ENCODE measurements around the gene RTP4.
A peak's percentile ranks its signal among the peaks of the same experiment; 100 is the strongest.

The RTP4 gene

DNA sequence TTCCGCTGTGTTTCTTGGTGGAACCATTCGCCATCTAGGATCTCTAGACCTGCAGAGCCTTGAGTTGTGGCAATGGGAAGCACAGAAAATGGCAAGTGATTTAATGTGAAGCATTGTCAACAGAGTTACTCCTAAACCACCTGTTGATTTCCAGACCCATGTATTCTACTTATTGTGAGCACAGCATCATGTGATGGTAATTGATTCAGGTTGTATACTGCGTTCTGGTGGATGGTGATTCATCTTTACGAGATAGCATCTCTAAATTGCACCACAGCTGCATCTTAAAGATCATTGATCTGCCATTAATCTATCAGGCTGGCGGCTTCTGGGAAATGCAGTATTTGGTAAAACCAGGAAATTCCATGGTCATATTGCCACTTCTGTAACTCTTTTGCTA is 7.4 kb downstream of the RTP4 start:
- DNase-seq, result no peak

DNA sequence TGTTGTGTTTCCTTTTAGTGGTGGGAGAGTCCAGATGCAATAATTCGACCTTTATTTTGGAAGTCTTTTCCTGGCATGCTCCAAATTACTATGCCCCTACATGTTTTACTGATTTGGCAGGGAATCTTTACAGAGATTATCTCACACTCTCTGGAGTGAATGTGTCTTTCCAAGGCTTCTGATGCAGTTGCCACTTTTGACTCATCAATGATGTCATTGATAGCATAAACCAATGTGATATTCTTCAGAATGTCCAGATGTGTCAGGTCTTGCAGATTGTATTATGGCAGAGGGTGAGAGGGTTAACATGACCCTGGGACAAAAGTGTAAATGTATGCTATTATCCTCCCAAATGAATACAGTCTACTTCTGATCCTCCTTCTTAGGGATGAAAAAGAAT is 9.7 kb downstream of the RTP4 start:
- no peak for DNase-seq

DNA sequence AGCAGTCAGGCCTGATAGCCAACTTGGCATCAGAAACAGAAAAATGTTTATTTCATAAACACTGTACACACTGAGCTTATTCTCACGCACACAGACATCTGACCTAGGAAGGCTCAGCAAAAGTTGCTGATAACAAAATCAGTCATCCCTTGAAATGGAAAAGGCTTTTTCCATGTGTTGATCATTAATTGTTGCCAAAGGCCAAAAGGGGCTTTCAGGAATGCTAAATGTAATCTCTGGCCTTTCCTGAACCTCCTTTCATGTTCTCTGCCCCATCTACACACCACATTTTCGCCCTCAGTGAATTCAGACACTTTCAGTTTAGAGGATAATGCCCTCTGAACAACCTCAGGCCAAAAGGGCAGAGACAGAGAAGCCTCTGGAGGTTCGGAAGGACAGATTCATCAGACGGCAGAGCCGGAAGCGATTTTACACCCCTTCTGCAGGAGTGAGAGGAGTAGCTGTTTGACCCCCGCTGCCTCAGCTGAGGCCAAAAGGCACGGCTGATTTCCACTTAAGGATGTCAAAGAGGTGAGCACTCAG is 14.5 kb downstream of the RTP4 start:
- DNase-seq, result no peak

DNA sequence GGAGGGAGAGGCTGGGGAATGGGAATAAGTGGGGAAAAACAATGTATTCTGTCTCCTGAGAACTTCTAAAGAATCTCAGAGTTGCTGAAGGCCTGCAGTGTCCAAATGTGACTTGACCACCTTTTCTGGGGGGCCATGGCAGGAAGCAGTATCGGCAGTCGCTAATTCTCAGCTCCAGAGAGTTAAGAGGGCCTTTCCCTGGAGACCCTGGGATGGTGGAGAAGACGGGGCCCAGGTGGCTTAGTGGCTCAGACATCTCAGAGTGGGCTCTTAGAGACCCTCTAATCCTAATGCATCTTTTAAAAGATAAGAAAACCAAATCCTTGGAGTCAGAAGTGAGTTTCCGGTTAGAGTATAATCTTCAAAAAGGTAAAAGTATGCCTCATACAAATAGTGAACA is 15.1 kb downstream of the RTP4 start:
- no peak for DNase-seq

DNA sequence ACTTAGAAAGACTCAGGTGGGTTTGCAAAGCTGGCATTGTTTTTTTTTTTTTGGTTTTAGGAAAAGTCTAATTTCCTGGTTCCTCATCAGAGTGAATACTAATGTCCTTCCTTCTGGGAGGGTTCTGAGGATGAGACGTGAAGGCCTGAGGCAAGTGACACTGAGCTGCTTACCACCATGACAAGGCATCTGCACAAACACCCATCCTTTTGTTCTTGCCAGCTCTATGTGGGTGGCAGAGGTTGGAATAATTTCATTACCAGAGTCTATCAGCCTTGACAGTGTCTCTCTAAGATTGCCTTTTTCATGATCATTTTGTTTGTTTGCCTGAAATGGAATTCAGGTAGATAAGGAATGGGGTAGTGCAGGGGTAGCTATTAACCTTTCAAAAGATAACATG is 17.1 kb downstream of the RTP4 start:
- DNase-seq, result no peak

DNA sequence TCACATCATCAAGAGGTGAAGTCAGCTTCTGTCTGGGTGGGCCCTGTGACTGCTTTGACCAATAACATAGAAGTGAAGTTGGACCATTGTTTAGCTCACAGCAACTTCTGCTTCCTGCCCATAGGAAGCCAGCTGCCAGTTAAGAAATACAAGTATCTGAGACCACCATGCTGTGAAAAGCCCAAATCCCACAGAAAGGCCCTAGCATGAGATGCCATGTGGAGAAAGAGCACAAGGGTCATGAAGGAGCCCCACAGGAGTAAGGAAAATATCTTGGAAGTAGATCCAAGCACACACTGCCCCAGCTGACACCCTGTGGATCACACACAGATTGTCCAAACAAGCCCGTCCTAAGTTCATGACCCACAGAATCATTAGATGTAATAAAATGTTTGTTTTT is 28.5 kb downstream of the RTP4 start:
- DNase-seq, result no peak

DNA sequence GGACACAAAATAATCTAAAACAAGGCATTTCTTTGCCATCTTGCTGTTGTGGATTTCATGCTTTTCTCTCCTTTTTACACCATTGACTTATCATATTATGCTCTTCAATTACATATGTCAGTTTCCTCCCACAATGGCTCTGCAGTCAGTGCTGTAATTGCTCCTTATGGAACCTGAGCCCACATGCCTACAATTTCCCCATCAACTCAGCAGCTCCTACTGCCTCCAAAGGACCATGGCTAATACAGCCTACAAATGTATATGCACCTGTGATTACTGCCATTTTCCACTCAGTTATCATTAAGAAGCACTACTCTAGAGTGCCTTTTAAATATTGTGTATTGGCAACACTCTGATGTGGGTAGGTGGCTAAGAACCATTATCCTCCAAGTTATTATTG is 30.8 kb downstream of the RTP4 start:
- no peak for DNase-seq

DNA sequence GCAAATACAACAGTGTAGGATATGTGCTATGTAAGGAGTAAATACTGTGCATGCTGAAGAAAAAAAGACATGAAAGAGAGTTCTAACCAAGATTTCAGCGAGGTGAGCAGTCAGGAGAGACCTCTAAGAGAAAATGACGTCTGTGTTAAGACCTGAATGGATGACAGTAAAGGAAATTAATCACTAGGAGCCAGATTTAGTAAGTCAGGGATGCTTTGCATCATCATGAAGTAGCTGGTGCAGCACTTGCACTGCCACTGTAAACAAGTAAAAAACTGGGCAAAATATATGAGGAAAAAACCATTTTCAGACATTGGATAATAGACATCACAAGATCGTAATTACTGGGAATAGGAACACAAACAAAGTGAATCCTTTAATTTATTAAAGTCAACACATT is 32.6 kb downstream of the RTP4 start:
- no peak for DNase-seq

DNA sequence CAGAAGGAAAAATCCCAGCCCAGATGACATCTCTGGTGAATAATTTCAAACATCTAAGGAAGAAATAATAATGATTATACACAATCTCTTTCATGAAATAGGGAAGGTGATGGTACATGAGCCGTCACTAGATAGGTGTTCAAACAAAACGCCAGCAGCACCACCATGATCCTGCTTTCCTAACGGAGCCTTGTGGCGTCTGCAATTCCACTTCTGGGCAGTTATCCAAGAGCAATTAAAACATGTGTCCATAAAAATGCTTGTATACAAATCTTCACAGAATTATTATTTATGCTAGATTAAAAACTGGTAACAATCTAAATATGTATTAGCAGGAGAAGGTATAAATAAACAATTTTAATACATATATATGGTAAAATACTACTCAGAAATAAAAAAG is 33.7 kb downstream of the RTP4 start:
- no peak for DNase-seq

DNA sequence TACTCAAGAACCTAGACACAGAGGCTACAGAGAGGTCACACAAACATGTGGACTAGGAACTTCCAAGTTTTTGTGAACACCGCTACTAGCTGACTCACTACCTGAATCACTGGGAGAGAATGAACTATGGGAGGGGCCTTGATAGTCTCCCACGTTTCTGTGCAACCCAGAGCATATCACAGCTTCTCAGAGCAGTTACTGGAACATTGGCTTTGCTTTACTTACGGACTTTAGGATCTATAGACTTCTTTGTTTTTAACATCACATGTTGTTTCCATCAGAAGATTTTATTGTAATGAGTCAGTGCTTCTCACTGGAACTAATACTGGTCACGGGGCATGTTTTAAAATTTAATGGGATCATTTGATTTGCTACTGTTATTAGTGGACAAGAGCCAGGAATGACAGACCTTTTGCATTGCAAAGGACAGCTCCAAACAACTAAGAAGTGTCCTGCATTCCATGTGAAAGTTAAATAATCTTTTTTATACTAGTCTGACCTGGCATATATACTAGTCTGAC is 35.6 kb downstream of the RTP4 start:
- DNase-seq, result no peak

DNA sequence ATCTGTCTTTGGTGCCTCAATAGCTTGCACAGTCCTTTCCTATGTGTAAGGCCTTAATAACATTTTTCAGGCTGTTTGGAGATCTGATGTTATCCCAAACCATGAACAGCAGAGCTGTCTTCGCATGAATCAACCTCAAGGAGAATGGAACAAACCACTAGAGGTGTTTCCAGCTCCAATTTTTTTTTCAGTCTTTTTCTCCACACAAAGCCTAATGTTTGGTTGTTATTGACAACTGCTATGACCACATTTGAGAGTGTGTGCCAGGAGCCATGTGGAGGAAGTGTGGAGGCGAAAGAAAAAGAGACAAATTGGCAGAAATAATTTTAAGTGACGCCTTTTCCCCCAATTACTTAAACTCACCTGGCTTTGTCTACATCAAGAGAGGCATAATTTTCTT is 38.7 kb downstream of the RTP4 start:
- no peak for DNase-seq

DNA sequence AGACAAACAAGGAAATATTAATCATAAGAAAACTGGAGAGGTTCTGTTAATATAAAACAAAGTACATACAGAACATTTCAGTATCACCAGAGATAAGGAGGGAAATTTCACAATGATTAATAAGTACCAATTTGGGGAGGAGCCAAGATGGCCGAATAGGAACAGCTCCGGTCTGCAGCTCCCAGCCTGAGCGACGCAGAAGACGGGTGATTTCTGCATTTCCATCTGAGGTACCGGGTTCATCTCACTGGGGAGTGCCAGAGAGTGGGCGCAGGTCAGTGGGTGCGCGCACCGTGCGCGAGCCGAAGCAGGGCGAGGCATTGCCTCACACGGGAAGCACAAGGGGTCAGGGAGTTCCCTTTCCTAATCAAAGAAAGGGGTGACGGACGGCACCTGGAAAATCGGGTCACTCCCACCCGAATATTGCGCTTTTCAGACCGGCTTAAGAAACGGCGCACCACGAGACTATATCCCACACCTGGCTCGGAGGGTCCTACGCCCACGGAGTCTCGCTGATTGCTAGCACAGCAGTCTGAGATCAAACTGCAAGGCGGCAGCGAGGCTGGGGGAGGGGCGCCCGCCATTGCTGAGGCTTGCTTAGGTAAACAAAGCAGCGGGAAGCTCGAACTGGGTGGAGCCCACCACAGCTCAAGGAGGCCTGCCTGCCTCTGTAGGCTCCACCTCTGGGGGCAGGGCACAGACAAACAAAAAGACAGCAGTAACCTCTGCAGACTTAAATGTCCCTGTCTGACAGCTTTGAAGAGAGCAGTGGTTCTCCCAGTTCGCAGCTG is 44.0 kb downstream of the RTP4 start:
- peak in 1 of 2 experiments; percentile 13 for DNase-seq
